ENCODE results near the gene SST. TPM values are rescaled to one million over a fixed set of nuclear protein-coding genes. Genes with fewer than 3 reads are reported as not detected.
"Not testable (repeated sequence)": the region's sequence is repeated elsewhere in the genome, so short reads cannot be mapped to it uniquely, and the experiment has no call there.

SST gene
- total and polyA plus RNA-seq, 8 donors, result 0.46 to 2.1 (median 0.65) TPM; not detected in 2

- H3K27me3 ChIP-seq, result peaks cover 0 to 3% of the 10 kb centered on the region in 2 donors
- DNase-seq, result no peak
- no peak overlapping the region for H3K27ac ChIP-seq
- ATAC-seq, result no peak
- no peak for TF ChIP-seq CTCF (IDR thresholded peaks at IDR 0.05)
- intact Hi-C loops (cut with DNase I), result no loop called here
- peaks cover 0 to 16% of the 10 kb centered on the region in 2 donors for H3K9me3 ChIP-seq
- H3K4me1 ChIP-seq, result no peaks in the 10 kb centered on the region
- H3K36me3 ChIP-seq, result no peaks in the 10 kb centered on the region
- H3K4me3 ChIP-seq, result no peak overlapping the region
Observed at GRCh38 chr3:187685948-187686347, 15.8 kb upstream of the SST start.

GRCh38 chr3:187684880-187685279 is 14.7 kb upstream of the SST start:
- H3K27ac ChIP-seq, result no peak overlapping the region
- peaks cover 0 to 3% of the 10 kb centered on the region in 2 donors for H3K27me3 ChIP-seq
- no peak overlapping the region for H3K4me3 ChIP-seq
- ATAC-seq, result no peak
- DNase-seq, result no peak
- intact Hi-C loops (cut with DNase I), result loop anchor here in 1 of 2 donors (5.0 kb wide), 1 partner anchor 368 kb away; no protein-coding TSS in a partner anchor
- peaks cover 0 to 16% of the 10 kb centered on the region in 2 donors for H3K9me3 ChIP-seq
- no peak for TF ChIP-seq CTCF (IDR thresholded peaks at IDR 0.05)
- no peaks in the 10 kb centered on the region for H3K4me1 ChIP-seq
- no peaks in the 10 kb centered on the region for H3K36me3 ChIP-seq

- Histone ChIP-seq H3K27ac (no peak overlapping the region), H3K4me3 (no peak overlapping the region), H3K27me3 (peaks cover 0 to 3% of the 10 kb centered on the region in 2 donors), H3K4me1 (no peaks in the 10 kb centered on the region), H3K9me3 (peaks cover 0 to 16% of the 10 kb centered on the region in 2 donors), H3K36me3 (no peaks in the 10 kb centered on the region)
- DNase-seq, result no peak
- intact Hi-C loops (cut with DNase I), result loop anchor here in 1 of 2 donors (5.0 kb wide), 1 partner anchor 367 kb away; no protein-coding TSS in a partner anchor
- TF ChIP-seq CTCF (IDR thresholded peaks at IDR 0.05), result no peak
- no peak for ATAC-seq
Observed at GRCh38 chr3:187684444-187684843, 14.2 kb upstream of the SST start.

- H3K27ac ChIP-seq, H3K27me3 ChIP-seq, H3K4me3 ChIP-seq, DNase-seq, ATAC-seq, H3K4me1 ChIP-seq, H3K36me3 ChIP-seq: not testable (repeated sequence)
- intact Hi-C loops (cut with DNase I), result loop anchor here in 1 of 2 donors (5.0 kb wide), 1 partner anchor 364 kb away; no protein-coding TSS in a partner anchor
- H3K9me3 ChIP-seq, result peaks cover 0 to 14% of the 10 kb centered on the region in 2 donors
Observed at GRCh38 chr3:187681756-187682155, 11.6 kb upstream of the SST start.

GRCh38 chr3:187679638-187680396 is 9.6 kb upstream of the SST start:
- H3K9me3 ChIP-seq, result no peaks in the 10 kb centered on the region
- intact Hi-C loops (cut with DNase I), result loop anchor here (5.0 to 10.0 kb wide), 3 partner anchors 68 to 455 kb away; no protein-coding TSS in a partner anchor
- H3K27me3 ChIP-seq, result peaks cover 0 to 13% of the 10 kb centered on the region in 2 donors
- no peak overlapping the region for H3K4me3 ChIP-seq
- DNase-seq (peak in 3 of 4 donors; percentile 36 to 63 (median 60)), ATAC-seq (peak; percentile 100)
- no peak overlapping the region for H3K27ac ChIP-seq
- H3K36me3 ChIP-seq, result no peaks in the 10 kb centered on the region
- no peaks in the 10 kb centered on the region for H3K4me1 ChIP-seq
- TF ChIP-seq CTCF (IDR thresholded peaks at IDR 0.05), result peak; percentile 90 to 91
